Activated CD4-positive, alpha-beta T cell treated with anti-CD3 and anti-CD28 coated beads, Interleukin-10, Interleukin-2, amounts not matched to agents 100 ng/mL and 50 ng/mL, durations not matched to agents 16 hours and 8 hours (primary cell): ENCODE results near the gene AIF1L.
"Not testable (repeated sequence)": the region's sequence is repeated elsewhere in the genome, so short reads cannot be mapped to it uniquely, and the experiment has no call there.

Experiments used
- DNase-seq: peaks from one replicate; pipeline ENCODE4 v3.0.0-alpha.2; 2020

AIF1L gene

GRCh38 chr9:131125038-131125287 is 28.6 kb downstream of the AIF1L start:
- no peak for DNase-seq

GRCh38 chr9:131125288-131126058 is 29.1 kb downstream of the AIF1L start, which contains the start of gene NUP214:
NUP214 (plus strand) TSS chr9:131125586; CDS start chr9:131125705, 119 bp downstream.
- DNase-seq, result peak; percentile 99

- DNase-seq, result no peak
These were observed 29.7 kb downstream of the AIF1L start for GRCh38 chr9:131126059-131126426.

- DNase-seq, result peak; percentile 22
These were observed 32.9 kb downstream of the AIF1L start for GRCh38 chr9:131129183-131129582.

GRCh38 chr9:131138676-131139075 is 42.3 kb downstream of the AIF1L start:
- no peak for DNase-seq

- DNase-seq, result no peak
These were observed 43.8 kb downstream of the AIF1L start for GRCh38 chr9:131140112-131140511.

- DNase-seq, result no peak
These were observed 44.2 kb downstream of the AIF1L start for GRCh38 chr9:131140550-131140949.

- DNase-seq, result no peak
These were observed 45.8 kb downstream of the AIF1L start for GRCh38 chr9:131142160-131142559.

GRCh38 chr9:131144201-131144600 is 47.9 kb downstream of the AIF1L start:
- DNase-seq, result no peak

GRCh38 chr9:131145245-131145644 is 48.9 kb downstream of the AIF1L start:
- DNase-seq, result no peak

GRCh38 chr9:131146186-131146585 is 49.9 kb downstream of the AIF1L start:
- DNase-seq, result no peak

GRCh38 chr9:131148276-131148675 is 51.9 kb downstream of the AIF1L start:
- DNase-seq, result no peak

GRCh38 chr9:131148966-131149687 is 52.8 kb downstream of the AIF1L start:
- no peak for DNase-seq

- DNase-seq, result no peak
These were observed 53.3 kb downstream of the AIF1L start for GRCh38 chr9:131149688-131150053.

- no peak for DNase-seq
These were observed 57.3 kb downstream of the AIF1L start for GRCh38 chr9:131153595-131153994.

- not testable (repeated sequence) for DNase-seq
These were observed 62.3 kb downstream of the AIF1L start for GRCh38 chr9:131158673-131159072.

GRCh38 chr9:131160416-131161112 is 64.2 kb downstream of the AIF1L start:
- DNase-seq, result no peak

GRCh38 chr9:131161585-131161984 is 65.3 kb downstream of the AIF1L start:
- no peak for DNase-seq

GRCh38 chr9:131162886-131163285 is 66.6 kb downstream of the AIF1L start:
- no peak for DNase-seq

- DNase-seq, result no peak
These were observed 69.2 kb downstream of the AIF1L start for GRCh38 chr9:131165523-131165922.

GRCh38 chr9:131167146-131167692 is 70.9 kb downstream of the AIF1L start:
- no peak for DNase-seq

GRCh38 chr9:131167936-131168335 is 71.6 kb downstream of the AIF1L start:
- DNase-seq, result no peak

GRCh38 chr9:131169563-131170240 is 73.4 kb downstream of the AIF1L start:
- no peak for DNase-seq
